ENCODE data around the gene IGFBP5. TPM values are rescaled to one million over a fixed set of nuclear protein-coding genes. Genes with fewer than 3 reads are reported as not detected.

The IGFBP5 gene
- total RNA-seq, 1 experiment from 2014 or later: 157 TPM

- CTCF ChIA-PET: no interaction called here
- no peak overlapping the region for H3K9ac ChIP-seq (ENCODE audit: low read length)
- intact Hi-C loops (cut with micrococcal nuclease): no loop called here
- no peaks in the 10 kb centered on the region for H3K79me2 ChIP-seq (ENCODE audit: low read length)
- H3K4me3 ChIP-seq (ENCODE audit: low read length): no peak overlapping the region
- H3K9me2 ChIP-seq (replicated peaks; ENCODE audit: low read length): no peaks in the 10 kb centered on the region
- H3K9me3 ChIP-seq (ENCODE audit: low read length): no peaks in the 10 kb centered on the region
- H4K20me1 ChIP-seq (ENCODE audit: low read length): no peaks in the 10 kb centered on the region
- no peaks in the 10 kb centered on the region for H3K4me1 ChIP-seq (ENCODE audit: insufficient read depth, low read length)
- H3K36me3 ChIP-seq (ENCODE audit: low read depth, low read length): no peaks in the 10 kb centered on the region
- BruUV-seq (replicated peaks): no TSS peak
- H3K27ac ChIP-seq (ENCODE audit: low read length): no peak overlapping the region
- ATAC-seq (no peak), DNase-seq (no peak)
- no peak overlapping the region for H2AFZ ChIP-seq (ENCODE audit: low read length)
- H3K4me2 ChIP-seq (ENCODE audit: low read length): no peak overlapping the region
- no peaks in the 10 kb centered on the region for H3F3A ChIP-seq (ENCODE audit: low read length, unreplicated experiment)
- no peaks in the 10 kb centered on the region for H3K27me3 ChIP-seq (ENCODE audit: low read length)
- POLR2A ChIA-PET (ENCODE audit: unreplicated experiment): no interaction called here
- TF ChIP-seq EZH2 (IDR thresholded peaks at IDR 0.05; ENCODE audit: low read length, unreplicated experiment): no peak
- no peak for TF ChIP-seq EZH2phosphoT487 (IDR thresholded peaks at IDR 0.05; ENCODE audit: borderline replicate concordance, low read length)
- TF ChIP-seq CTCF (conservative IDR thresholded peaks at IDR 0.05; ENCODE audit: low read depth, low read length): no peak
Measured at GRCh38 chr2:216672466-216672865, 22.9 kb downstream of the IGFBP5 start.

GRCh38 chr2:216671791-216672343 lies 23.5 kb downstream of the IGFBP5 start:
- no peak for TF ChIP-seq CTCF (conservative IDR thresholded peaks at IDR 0.05; ENCODE audit: low read depth, low read length)
- no peak for TF ChIP-seq EZH2 (IDR thresholded peaks at IDR 0.05; ENCODE audit: low read length, unreplicated experiment)
- no peak for TF ChIP-seq EZH2phosphoT487 (IDR thresholded peaks at IDR 0.05; ENCODE audit: borderline replicate concordance, low read length)
- no peak overlapping the region for H2AFZ ChIP-seq (ENCODE audit: low read length)
- no peaks in the 10 kb centered on the region for H3K36me3 ChIP-seq (ENCODE audit: low read depth, low read length)
- H3K4me1 ChIP-seq (ENCODE audit: insufficient read depth, low read length): no peaks in the 10 kb centered on the region
- POLR2A ChIA-PET (ENCODE audit: unreplicated experiment): no interaction called here
- DNase-seq (no peak), ATAC-seq (no peak)
- BruUV-seq (replicated peaks): no TSS peak
- no peak overlapping the region for H3K4me2 ChIP-seq (ENCODE audit: low read length)
- CTCF ChIA-PET: interaction anchor here (0.6 kb wide), 1 partner anchor 1041 kb away, joined by 3 read pairs; no protein-coding TSS in a partner anchor
- H3K9me2 ChIP-seq (replicated peaks; ENCODE audit: low read length): no peaks in the 10 kb centered on the region
- no peaks in the 10 kb centered on the region for H3K9me3 ChIP-seq (ENCODE audit: low read length)
- no peaks in the 10 kb centered on the region for H3F3A ChIP-seq (ENCODE audit: low read length, unreplicated experiment)
- no peaks in the 10 kb centered on the region for H4K20me1 ChIP-seq (ENCODE audit: low read length)
- no peaks in the 10 kb centered on the region for H3K79me2 ChIP-seq (ENCODE audit: low read length)
- no peaks in the 10 kb centered on the region for H3K27me3 ChIP-seq (ENCODE audit: low read length)
- intact Hi-C loops (cut with micrococcal nuclease): no loop called here
- no peak overlapping the region for H3K9ac ChIP-seq (ENCODE audit: low read length)
- no peak overlapping the region for H3K4me3 ChIP-seq (ENCODE audit: low read length)
- no peak overlapping the region for H3K27ac ChIP-seq (ENCODE audit: low read length)

- no peaks in the 10 kb centered on the region for H4K20me1 ChIP-seq (ENCODE audit: low read length)
- no peak overlapping the region for H2AFZ ChIP-seq (ENCODE audit: low read length)
- ChIA-PET POLR2A (ENCODE audit: unreplicated experiment) (no interaction called here), CTCF (interaction anchor here (0.6 kb wide), 1 partner anchor 1042 kb away, joined by 3 read pairs; no protein-coding TSS in a partner anchor)
- DNase-seq (no peak), ATAC-seq (no peak)
- H3K36me3 ChIP-seq (ENCODE audit: low read depth, low read length): no peaks in the 10 kb centered on the region
- no peaks in the 10 kb centered on the region; the same call in 1 of the 2 replicates for H3K4me1 ChIP-seq (ENCODE audit: insufficient read depth, low read length)
- no peaks in the 10 kb centered on the region for H3K9me2 ChIP-seq (replicated peaks; ENCODE audit: low read length)
- H3K9me3 ChIP-seq (ENCODE audit: low read length): no peaks in the 10 kb centered on the region
- H3K4me2 ChIP-seq (ENCODE audit: low read length): no peak overlapping the region
- no peak overlapping the region for H3K4me3 ChIP-seq (ENCODE audit: low read length)
- H3K79me2 ChIP-seq (ENCODE audit: low read length): no peaks in the 10 kb centered on the region
- intact Hi-C loops (cut with micrococcal nuclease): no loop called here
- H3F3A ChIP-seq (ENCODE audit: low read length, unreplicated experiment): no peaks in the 10 kb centered on the region
- no peak overlapping the region for H3K9ac ChIP-seq (ENCODE audit: low read length)
- H3K27ac ChIP-seq (ENCODE audit: low read length): no peak overlapping the region
- TF ChIP-seq CTCF (conservative IDR thresholded peaks at IDR 0.05; ENCODE audit: low read depth, low read length) (no peak), EZH2phosphoT487 (IDR thresholded peaks at IDR 0.05; ENCODE audit: borderline replicate concordance, low read length) (no peak), EZH2 (IDR thresholded peaks at IDR 0.05; ENCODE audit: low read length, unreplicated experiment) (no peak)
- no peaks in the 10 kb centered on the region for H3K27me3 ChIP-seq (ENCODE audit: low read length)
- no TSS peak for BruUV-seq (replicated peaks)
Measured at GRCh38 chr2:216671081-216671411, 24.3 kb downstream of the IGFBP5 start.

Measured in PC-3 (cell line).